ENCODE results near the gene GSC.
A peak's percentile ranks its signal among the peaks of the same experiment; 100 is the strongest.
"Not testable (repeated sequence)": the region's sequence is repeated elsewhere in the genome, so short reads cannot be mapped to it uniquely, and the experiment has no call there.

The GSC gene

GRCh38 chr14:94769391-94770250 lies at the start of gene GSC:
Gene GSC (minus strand): TSS chr14:94770113. CDS start chr14:94770015, 98 bp downstream.
- peak; percentile 8 for DNase-seq (ENCODE audit: low read depth)

GRCh38 chr14:94819531-94819930 lies 49.6 kb upstream of the GSC start:
- DNase-seq (ENCODE audit: low read depth) = no peak

GRCh38 chr14:94816113-94816512 lies 46.2 kb upstream of the GSC start:
- DNase-seq (ENCODE audit: low read depth) = no peak

DNA sequence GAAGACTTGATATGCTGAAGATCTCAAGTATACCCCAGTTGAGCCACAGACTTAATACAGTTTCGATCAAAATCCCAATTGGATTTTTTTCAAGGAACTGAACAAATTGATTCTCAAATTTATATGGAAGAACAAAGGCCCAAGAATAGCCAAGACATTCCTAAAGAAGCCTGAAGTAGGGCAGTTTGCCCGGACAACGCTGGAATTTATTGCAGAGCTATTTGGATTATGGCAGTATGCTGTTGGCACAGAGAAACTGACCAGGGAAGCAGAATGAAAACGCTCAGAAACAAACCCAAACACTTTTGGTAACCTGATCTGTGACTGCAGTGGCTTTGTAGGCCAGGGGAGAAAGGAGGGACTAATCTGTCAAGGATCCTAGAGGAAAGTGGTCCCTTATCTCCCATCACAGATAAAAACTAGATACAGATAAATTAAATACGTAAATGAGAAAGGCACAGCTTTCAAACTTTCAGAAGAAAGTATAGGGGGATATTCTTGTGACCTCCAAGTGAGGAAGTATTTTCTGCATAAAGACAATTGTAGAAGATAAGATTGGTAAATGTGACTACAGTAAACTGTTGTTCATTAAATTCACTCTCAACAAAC lies 35.9 kb upstream of the GSC start:
- peak; percentile 46 for DNase-seq (ENCODE audit: low read depth)

- DNase-seq (ENCODE audit: low read depth) = no peak
Observed at GRCh38 chr14:94801225-94801624, 31.3 kb upstream of the GSC start.

DNA sequence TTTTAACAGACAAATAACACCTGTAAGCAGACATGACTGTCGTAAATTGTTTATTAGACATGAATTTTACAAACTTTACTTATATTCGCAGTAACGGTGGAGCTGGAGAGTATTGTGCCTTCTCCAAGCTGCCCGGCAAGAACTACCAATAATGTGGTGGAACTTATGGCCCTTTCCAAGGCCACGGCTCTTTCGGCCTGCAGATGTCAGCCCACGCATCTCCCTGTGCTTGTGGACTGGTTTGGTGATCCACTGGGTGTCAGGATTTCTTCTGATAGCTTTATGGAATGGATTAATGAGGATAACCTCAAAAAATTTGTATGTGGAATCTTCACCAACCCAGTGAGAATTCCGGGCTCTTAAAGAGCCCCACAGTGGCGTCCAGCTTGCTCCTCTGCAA lies 30.9 kb upstream of the GSC start:
- DNase-seq (ENCODE audit: low read depth) = not testable (repeated sequence)

- no peak for DNase-seq (ENCODE audit: low read depth)
Observed at GRCh38 chr14:94797887-94798286, 28.0 kb upstream of the GSC start.

DNA sequence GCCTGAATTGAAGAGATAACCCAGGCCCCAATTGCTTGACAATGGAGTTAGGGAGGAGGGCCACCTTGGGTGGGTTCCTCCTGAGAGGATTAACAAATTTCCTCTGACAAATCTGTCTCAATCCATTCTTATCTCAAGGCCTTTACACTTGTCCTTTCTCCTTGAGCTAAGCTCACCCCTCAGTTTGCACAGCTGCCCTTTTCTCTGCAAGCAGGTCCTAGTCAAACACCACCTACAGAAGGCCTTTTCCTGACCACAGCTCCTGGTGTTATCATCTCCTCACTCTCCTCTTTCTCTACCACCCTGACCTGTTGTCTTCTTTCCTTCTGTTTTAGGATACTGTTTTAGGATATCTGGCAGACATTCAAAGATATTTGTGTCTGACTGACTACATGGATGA lies 26.4 kb upstream of the GSC start:
- DNase-seq (ENCODE audit: low read depth) = no peak

DNA sequence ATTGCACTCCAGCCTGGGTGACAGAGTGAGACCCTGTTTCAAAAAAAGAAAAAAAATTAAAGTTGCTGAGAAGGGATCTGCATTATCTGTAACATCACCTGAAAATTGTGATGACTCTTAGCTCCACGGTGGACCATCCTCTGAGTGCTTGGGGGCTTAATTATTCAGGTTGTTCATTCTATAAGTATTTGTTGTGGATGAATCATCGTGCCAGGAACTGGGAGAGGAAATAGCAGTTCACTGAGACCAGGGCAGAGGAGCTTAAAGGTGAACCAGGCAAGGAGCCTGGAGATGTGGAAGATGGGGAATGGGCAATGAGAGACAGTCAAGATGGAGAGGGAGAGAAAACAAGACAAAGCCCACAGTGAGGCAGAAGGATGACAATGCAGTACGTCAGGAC lies 25.5 kb upstream of the GSC start:
- DNase-seq (ENCODE audit: low read depth) = no peak

GRCh38 chr14:94793901-94794300 lies 24.0 kb upstream of the GSC start:
- no peak for DNase-seq (ENCODE audit: low read depth)

DNA sequence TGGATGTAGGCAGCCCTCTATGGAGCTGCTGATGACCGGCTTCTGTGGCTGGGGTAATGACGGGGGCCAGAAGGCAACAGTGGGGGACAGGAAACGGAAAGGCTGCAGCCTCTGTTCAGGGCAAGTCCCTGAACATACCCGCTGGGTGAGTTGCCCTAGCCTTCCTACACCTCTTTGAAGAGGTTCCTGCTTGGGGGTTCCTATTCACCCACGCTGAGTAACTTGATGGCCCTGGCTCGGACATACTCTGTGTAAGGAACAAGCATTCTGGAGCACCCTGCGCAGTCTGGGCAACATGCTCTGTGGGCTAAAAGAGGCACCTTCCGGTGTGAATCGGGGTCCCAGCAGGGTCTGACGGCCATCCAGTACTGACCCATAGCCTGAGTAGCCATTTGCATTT lies 17.7 kb upstream of the GSC start:
- no peak for DNase-seq (ENCODE audit: low read depth)

- no peak for DNase-seq (ENCODE audit: low read depth)
Observed at GRCh38 chr14:94787092-94787491, 17.2 kb upstream of the GSC start.

- no peak for DNase-seq (ENCODE audit: low read depth)
Observed at GRCh38 chr14:94780536-94781399, 10.9 kb upstream of the GSC start.

GRCh38 chr14:94779713-94780112 lies 9.8 kb upstream of the GSC start:
- DNase-seq (ENCODE audit: low read depth) = no peak

DNA sequence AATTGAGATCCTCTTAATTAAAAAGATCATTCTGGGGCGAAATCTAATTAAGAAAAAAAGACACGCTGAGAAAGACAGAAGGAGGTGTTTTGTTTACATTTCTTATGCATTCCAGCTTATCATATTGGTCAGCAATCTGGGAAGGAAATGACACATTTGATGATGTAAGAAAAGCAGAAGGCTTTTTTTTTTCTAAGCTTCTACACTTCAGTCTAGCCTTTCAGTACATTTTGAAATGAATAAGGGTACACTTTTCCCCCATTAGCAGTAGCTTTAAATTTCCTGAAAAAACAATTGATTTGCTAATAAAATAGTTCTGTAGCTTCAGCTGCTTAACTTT lies 5.9 kb upstream of the GSC start:
- no peak for DNase-seq (ENCODE audit: low read depth)

- DNase-seq (ENCODE audit: low read depth) = no peak
Observed at GRCh38 chr14:94775091-94775870, 5.4 kb upstream of the GSC start.

DNA sequence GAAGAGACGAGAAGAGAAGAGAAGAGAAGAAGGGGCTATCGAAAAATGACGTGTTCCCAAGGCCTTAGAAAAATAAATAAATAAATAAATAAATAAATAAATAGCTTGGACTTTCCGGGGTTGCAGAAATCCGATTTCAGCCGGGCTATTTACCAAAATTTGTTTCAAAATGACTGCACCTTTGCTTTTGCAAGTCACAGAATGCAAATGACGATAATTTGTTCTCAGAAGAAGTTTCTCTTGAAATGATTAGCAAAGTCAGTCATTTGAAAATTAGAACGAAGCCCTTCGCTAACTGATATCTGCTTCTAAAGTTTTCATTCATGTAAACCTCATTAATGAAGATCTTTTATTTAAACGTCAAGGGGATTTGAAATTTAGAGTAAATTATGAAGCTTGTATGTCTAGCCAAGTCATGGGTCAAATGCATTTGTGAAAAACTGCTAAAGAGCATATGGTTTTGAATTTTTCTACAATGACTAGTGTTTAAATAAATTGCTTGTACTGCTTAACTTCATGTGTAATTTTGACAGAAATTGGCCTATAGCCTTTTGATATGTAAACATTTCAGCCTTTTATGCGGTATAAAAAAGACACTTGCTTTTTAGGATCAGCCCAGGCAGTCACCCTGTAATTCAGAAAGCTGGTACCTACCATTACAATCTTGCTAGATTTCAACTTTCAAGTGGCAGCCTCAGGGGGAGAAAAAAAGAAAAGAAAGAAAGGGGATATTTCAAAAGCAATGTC lies 4.6 kb upstream of the GSC start:
- DNase-seq (ENCODE audit: low read depth) = no peak

GRCh38 chr14:94773655-94774343 lies 3.9 kb upstream of the GSC start:
- DNase-seq (ENCODE audit: low read depth) = no peak

GRCh38 chr14:94773061-94773648 lies 3.2 kb upstream of the GSC start:
- no peak for DNase-seq (ENCODE audit: low read depth)

DNA sequence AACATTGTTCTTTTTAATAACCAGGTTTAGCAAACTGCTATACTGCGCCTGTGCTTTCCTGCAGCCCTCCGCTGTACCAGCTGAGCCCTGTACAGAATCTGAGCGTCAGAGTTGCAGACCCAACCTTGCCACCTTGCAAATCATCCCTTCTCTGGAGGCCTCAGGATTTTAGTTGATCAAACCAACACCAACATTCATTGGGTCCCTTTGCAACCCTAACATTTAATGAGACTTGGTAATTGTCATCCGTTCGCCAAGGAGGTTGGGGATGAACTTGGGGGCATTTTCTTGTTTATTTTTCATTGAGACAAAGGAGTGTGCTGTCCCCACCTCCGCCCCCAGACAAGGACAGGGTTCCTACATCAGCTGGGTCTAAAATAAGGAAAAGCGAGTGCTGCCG lies 2.6 kb upstream of the GSC start:
- DNase-seq (ENCODE audit: low read depth) = no peak

Data from stromal cell of bone marrow (primary cell).